K562 (cell line): Measurements from ENCODE around the gene OSCP1. TPM values are rescaled to one million over a fixed set of nuclear protein-coding genes. Genes with fewer than 3 reads are reported as not detected.

Experiments used
- EP300 ChIP-seq: IDR thresholded peaks from 2 replicates; pipeline ENCODE4 v1.6.1; 2012; ENCODE audit warnings: low read length, improper control_type of control experiment
- FOXK2 ChIP-seq, 2 experiments: fragments of 450-650 bp; IDR thresholded peaks in 1 of 2; conservative IDR thresholded peaks in 1 of 2; 2 replicates each; pipeline ENCODE4 v1.6.1; 2016; ENCODE audit warnings: low read depth in 2 of 2, mild to moderate bottlenecking in 1 of 2
- FOXP1 ChIP-seq: sonication (generic); formaldehyde crosslinking; IDR thresholded peaks from 2 replicates; pipeline ENCODE4 v1.8.0; 2022; ENCODE audit warnings: mild to moderate bottlenecking, missing genetic modification reagents
- SIRT6 ChIP-seq: IDR thresholded peaks from one replicate; pipeline ENCODE4 v1.6.1; 2012; ENCODE audit warnings: low read depth, mild to moderate bottlenecking, control low read depth, inconsistent platforms, low read length, moderate library complexity
- SOX6 ChIP-seq: fragments of 450-650 bp; IDR thresholded peaks from 2 replicates; pipeline ENCODE4 v1.6.1; 2014; ENCODE audit warnings: mild to moderate bottlenecking
- TFAM ChIP-seq: fragments of 250-450 bp; sonication (Bioruptor Pico); conservative IDR thresholded peaks from 2 replicates; pipeline ENCODE4 v1.5.0; 2021; ENCODE audit warnings: mild to moderate bottlenecking, moderate library complexity
- TOE1 ChIP-seq, 2 experiments: fragments of 450-650 bp in 1 of 2; sonication (generic) in 1 of 2; formaldehyde crosslinking in 1 of 2; IDR thresholded peaks; 2 replicates each; pipeline versions ENCODE4 v1.7.1 to v1.8.0; 2016 to 2022; ENCODE audit warnings: borderline replicate concordance in 2 of 2, mild to moderate bottlenecking in 2 of 2, antibody characterized with exemption in 1 of 2, inconsistent platforms in 1 of 2, low read depth in 1 of 2, missing genetic modification reagents in 1 of 2, moderate library complexity in 1 of 2
- U2AF1 ChIP-seq: fragments of 200-400 bp; formaldehyde crosslinking; optimal IDR thresholded peaks from 2 replicates; pipeline ENCODE3; 2017; ENCODE audit warnings: mild to moderate bottlenecking, low read depth, low read length, moderate library complexity
- ZNF354B ChIP-seq: fragments of 250-450 bp; sonication (Bioruptor Pico); IDR thresholded peaks from 2 replicates; pipeline ENCODE4 v1.4.0; 2020
- polyA plus RNA-seq, 8 experiments: library from polyadenylated mRNA; depleted of rRNA in 4 of 8; stranded (reverse) in 5 of 8; unstranded in 3 of 8; fragments of >200 nt; fragmentation: Nextera tagmentation in 2 of 8; fragmentation: Illumina TruSeq in 1 of 8; extraction: Ambion mirVana in 2 of 8; extraction: Trizol in 1 of 8; gene quantifications; 2 replicates each; pipeline versions ENCODE4 v1.2.1 to v1.2.3, GENCODE V29; 2011 to 2014; ENCODE audit warnings: inconsistent platforms in 1 of 8, missing spikeins in 1 of 8
- total RNA-seq, 7 experiments: library from RNA; depleted of rRNA in 6 of 7; stranded (reverse); fragments of >200 nt in 6 of 7; fragmentation: Illumina TruSeq in 2 of 7; extraction: Trizol in 2 of 7; gene quantifications; 2 replicates each; pipeline versions ENCODE4 v1.2.1 to v1.2.3, GENCODE V29; 2011 to 2021; ENCODE audit warnings: low replicate concordance in 1 of 7
- TF ChIP-seq, protein P1 (sequence below): fragments of 450-650 bp; IDR thresholded peaks from 2 replicates; pipeline ENCODE4 v1.7.1; 2018; ENCODE audit warnings: mild to moderate bottlenecking, low read depth; ENCODE audit not compliant: partially characterized antibody
- TF ChIP-seq, protein P2 (sequence below): sonication (generic); formaldehyde crosslinking; IDR thresholded peaks from 2 replicates; pipeline ENCODE4 v1.8.1; 2023; ENCODE audit warnings: missing genetic modification reagents, mild to moderate bottlenecking, borderline replicate concordance
- TF ChIP-seq, protein P3 (sequence below), 2 experiments: IDR thresholded peaks; 2 replicates each; pipeline ENCODE4 v1.6.1; 2011; ENCODE audit warnings: borderline replicate concordance in 1 of 2, control low read depth in 1 of 2, low read depth in 1 of 2, low read length in 1 of 2, mild to moderate bottlenecking in 1 of 2, mixed read lengths in 1 of 2, moderate library complexity in 1 of 2; ENCODE audit not compliant: insufficient read depth in 1 of 2, insufficient read length in 1 of 2, poor library complexity in 1 of 2, severe bottlenecking in 1 of 2; ENCODE audit errors: extremely low read depth in 1 of 2
- TF ChIP-seq, protein P4 (sequence below): fragments of 250-450 bp; sonication (Bioruptor Pico); IDR thresholded peaks from 2 replicates; pipeline ENCODE4 v1.9.0; 2021; ENCODE audit warnings: mild to moderate bottlenecking
- TF ChIP-seq, protein P5 (sequence below): fragments of 450-650 bp; IDR thresholded peaks from 2 replicates; pipeline ENCODE4 v1.6.1; 2017; ENCODE audit warnings: antibody characterized with exemption

Gene OSCP1
- total and polyA plus RNA-seq, 9 of the 15 experiments (the other 6 are each of a cell fraction or from before 2014, with no cell fraction given) = 0.15 to 0.40 (median 0.33) TPM; not detected in 5

DNA sequence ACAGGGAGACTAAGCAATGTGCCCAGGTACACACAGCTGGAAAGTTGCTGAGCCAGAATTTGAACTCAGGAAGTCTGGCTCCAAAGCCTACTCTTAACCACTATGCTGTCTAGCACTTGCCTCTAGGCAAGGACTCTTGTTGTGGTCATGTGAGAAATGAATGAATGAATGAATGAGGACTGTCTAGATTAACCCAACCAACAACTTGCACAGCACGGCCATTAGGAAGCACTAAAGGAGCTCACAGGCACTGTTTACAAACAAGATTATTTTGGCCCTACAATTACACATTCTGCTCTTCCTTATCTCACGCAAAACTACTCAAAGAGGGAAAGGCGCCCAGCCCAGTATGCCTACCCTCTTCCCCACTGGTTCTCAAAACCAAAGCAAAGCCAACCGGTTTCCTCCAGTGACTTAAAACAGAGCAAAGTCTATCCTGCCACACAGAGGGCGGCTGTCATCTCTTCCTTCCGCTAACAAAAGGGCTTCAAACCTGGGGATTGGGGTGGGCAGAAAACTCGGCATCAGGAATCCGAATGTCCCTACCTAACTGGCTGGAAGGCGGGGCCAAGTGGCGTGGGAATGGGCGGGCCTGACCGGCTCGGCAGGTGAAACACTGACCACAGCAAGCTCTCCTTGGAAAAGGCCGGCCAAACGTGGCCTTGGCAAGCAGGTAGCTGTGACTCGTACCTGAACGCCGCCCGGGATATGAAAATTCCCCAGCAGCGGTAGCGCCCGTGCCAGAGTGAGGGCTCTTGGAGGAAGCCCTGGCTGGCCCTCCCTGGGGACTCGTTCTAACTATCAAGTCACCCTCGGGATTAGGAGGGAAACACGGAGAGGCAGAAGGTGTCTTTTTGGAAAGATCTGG is 65.5 kb downstream of the OSCP1 start (continued):
- TF ChIP-seq, protein P1, sequence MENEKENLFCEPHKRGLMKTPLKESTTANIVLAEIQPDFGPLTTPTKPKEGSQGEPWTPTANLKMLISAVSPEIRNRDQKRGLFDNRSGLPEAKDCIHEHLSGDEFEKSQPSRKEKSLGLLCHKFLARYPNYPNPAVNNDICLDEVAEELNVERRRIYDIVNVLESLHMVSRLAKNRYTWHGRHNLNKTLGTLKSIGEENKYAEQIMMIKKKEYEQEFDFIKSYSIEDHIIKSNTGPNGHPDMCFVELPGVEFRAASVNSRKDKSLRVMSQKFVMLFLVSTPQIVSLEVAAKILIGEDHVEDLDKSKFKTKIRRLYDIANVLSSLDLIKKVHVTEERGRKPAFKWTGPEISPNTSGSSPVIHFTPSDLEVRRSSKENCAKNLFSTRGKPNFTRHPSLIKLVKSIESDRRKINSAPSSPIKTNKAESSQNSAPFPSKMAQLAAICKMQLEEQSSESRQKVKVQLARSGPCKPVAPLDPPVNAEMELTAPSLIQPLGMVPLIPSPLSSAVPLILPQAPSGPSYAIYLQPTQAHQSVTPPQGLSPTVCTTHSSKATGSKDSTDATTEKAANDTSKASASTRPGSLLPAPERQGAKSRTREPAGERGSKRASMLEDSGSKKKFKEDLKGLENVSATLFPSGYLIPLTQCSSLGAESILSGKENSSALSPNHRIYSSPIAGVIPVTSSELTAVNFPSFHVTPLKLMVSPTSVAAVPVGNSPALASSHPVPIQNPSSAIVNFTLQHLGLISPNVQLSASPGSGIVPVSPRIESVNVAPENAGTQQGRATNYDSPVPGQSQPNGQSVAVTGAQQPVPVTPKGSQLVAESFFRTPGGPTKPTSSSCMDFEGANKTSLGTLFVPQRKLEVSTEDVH = no peak
- TF ChIP-seq TFAM (CRISPR knock-in tag) (no peak), SIRT6 (no peak), FOXP1 (CRISPR knock-in tag) (no peak; the same call in 1 of the 2 replicates), EP300 (no peak), TOE1 (IDR thresholded peaks at IDR 0.05; ENCODE audit: borderline replicate concordance) (no peak), TOE1 (CRISPR knock-in tag; IDR thresholded peaks at IDR 0.05; ENCODE audit: borderline replicate concordance, low read depth) (no peak), U2AF1 (no peak), SOX6 (no peak), ZNF354B (CRISPR knock-in tag) (no peak), FOXK2 (conservative IDR thresholded peaks at IDR 0.05 in 1 of 2, IDR thresholded peaks at IDR 0.05 in 1 of 2; ENCODE audit: low read depth in 2 of 2) (peak; percentile 51 to 80; a peak in 3 of 4 replicates)
- TF ChIP-seq, protein P2, sequence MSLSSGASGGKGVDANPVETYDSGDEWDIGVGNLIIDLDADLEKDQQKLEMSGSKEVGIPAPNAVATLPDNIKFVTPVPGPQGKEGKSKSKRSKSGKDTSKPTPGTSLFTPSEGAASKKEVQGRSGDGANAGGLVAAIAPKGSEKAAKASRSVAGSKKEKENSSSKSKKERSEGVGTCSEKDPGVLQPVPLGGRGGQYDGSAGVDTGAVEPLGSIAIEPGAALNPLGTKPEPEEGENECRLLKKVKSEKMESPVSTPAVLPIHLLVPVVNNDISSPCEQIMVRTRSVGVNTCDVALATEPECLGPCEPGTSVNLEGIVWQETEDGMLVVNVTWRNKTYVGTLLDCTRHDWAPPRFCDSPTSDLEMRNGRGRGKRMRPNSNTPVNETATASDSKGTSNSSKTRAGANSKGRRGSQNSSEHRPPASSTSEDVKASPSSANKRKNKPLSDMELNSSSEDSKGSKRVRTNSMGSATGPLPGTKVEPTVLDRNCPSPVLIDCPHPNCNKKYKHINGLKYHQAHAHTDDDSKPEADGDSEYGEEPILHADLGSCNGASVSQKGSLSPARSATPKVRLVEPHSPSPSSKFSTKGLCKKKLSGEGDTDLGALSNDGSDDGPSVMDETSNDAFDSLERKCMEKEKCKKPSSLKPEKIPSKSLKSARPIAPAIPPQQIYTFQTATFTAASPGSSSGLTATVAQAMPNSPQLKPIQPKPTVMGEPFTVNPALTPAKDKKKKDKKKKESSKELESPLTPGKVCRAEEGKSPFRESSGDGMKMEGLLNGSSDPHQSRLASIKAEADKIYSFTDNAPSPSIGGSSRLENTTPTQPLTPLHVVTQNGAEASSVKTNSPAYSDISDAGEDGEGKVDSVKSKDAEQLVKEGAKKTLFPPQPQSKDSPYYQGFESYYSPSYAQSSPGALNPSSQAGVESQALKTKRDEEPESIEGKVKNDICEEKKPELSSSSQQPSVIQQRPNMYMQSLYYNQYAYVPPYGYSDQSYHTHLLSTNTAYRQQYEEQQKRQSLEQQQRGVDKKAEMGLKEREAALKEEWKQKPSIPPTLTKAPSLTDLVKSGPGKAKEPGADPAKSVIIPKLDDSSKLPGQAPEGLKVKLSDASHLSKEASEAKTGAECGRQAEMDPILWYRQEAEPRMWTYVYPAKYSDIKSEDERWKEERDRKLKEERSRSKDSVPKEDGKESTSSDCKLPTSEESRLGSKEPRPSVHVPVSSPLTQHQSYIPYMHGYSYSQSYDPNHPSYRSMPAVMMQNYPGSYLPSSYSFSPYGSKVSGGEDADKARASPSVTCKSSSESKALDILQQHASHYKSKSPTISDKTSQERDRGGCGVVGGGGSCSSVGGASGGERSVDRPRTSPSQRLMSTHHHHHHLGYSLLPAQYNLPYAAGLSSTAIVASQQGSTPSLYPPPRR = no peak
- TF ChIP-seq, protein P3, sequence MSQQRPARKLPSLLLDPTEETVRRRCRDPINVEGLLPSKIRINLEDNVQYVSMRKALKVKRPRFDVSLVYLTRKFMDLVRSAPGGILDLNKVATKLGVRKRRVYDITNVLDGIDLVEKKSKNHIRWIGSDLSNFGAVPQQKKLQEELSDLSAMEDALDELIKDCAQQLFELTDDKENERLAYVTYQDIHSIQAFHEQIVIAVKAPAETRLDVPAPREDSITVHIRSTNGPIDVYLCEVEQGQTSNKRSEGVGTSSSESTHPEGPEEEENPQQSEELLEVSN (IDR thresholded peaks at IDR 0.05; ENCODE audit: borderline replicate concordance in 1 of 2, extremely low read depth in 1 of 2, insufficient read depth in 1 of 2, insufficient read length in 1 of 2, low read depth in 1 of 2, low read length in 1 of 2, poor library complexity in 1 of 2, severe bottlenecking in 1 of 2) = peak in 1 of 2 experiments; percentile 38
- TF ChIP-seq, protein P4, sequence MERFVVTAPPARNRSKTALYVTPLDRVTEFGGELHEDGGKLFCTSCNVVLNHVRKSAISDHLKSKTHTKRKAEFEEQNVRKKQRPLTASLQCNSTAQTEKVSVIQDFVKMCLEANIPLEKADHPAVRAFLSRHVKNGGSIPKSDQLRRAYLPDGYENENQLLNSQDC = no peak
- TF ChIP-seq, protein P5, sequence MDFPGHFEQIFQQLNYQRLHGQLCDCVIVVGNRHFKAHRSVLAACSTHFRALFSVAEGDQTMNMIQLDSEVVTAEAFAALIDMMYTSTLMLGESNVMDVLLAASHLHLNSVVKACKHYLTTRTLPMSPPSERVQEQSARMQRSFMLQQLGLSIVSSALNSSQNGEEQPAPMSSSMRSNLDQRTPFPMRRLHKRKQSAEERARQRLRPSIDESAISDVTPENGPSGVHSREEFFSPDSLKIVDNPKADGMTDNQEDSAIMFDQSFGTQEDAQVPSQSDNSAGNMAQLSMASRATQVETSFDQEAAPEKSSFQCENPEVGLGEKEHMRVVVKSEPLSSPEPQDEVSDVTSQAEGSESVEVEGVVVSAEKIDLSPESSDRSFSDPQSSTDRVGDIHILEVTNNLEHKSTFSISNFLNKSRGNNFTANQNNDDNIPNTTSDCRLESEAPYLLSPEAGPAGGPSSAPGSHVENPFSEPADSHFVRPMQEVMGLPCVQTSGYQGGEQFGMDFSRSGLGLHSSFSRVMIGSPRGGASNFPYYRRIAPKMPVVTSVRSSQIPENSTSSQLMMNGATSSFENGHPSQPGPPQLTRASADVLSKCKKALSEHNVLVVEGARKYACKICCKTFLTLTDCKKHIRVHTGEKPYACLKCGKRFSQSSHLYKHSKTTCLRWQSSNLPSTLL = no peak
